ENCODE results near the gene SRRM5.
"Not testable (repeated sequence)": the region's sequence is repeated elsewhere in the genome, so short reads cannot be mapped to it uniquely, and the experiment has no call there.

Gene SRRM5

GRCh38 chr19:43616306-43616705 is 4.4 kb downstream of the SRRM5 start:
- DNase-seq (ENCODE audit: low read depth): no peak

- no peak for DNase-seq (ENCODE audit: low read depth)
Observed at GRCh38 chr19:43616954-43617353, 5.1 kb downstream of the SRRM5 start.

GRCh38 chr19:43618921-43619261 is 7.0 kb downstream of the SRRM5 start:
- peak; percentile 44 for DNase-seq (ENCODE audit: low read depth)

- DNase-seq (ENCODE audit: low read depth): peak; percentile 88
Observed at GRCh38 chr19:43619262-43620060, 7.6 kb downstream of the SRRM5 start, which contains the start of gene ZNF428. TSS of gene ZNF428 (minus strand) at chr19:43619629. CDS start at chr19:43614304, 5,325 bp downstream.

- DNase-seq (ENCODE audit: low read depth): peak; percentile 77
Observed at GRCh38 chr19:43620061-43621001, 8.4 kb downstream of the SRRM5 start.

GRCh38 chr19:43622070-43622469 is 10.2 kb downstream of the SRRM5 start:
- DNase-seq (ENCODE audit: low read depth): no peak

- DNase-seq (ENCODE audit: low read depth): no peak
Observed at GRCh38 chr19:43622956-43623355, 11.1 kb downstream of the SRRM5 start.

GRCh38 chr19:43623889-43624670 is 12.2 kb downstream of the SRRM5 start:
- DNase-seq (ENCODE audit: low read depth): no peak

- DNase-seq (ENCODE audit: low read depth): peak; percentile 82
Observed at GRCh38 chr19:43624933-43625332, 13.0 kb downstream of the SRRM5 start.

- DNase-seq (ENCODE audit: low read depth): no peak
Observed at GRCh38 chr19:43625918-43626579, 14.2 kb downstream of the SRRM5 start.

GRCh38 chr19:43626838-43627237 is 14.9 kb downstream of the SRRM5 start:
- DNase-seq (ENCODE audit: low read depth): no peak

GRCh38 chr19:43628646-43629326 is 16.9 kb downstream of the SRRM5 start:
- no peak for DNase-seq (ENCODE audit: low read depth)

- no peak for DNase-seq (ENCODE audit: low read depth)
Observed at GRCh38 chr19:43631491-43631890, 19.6 kb downstream of the SRRM5 start.

GRCh38 chr19:43633520-43633919 is 21.6 kb downstream of the SRRM5 start:
- DNase-seq (ENCODE audit: low read depth): no peak

- no peak for DNase-seq (ENCODE audit: low read depth)
Observed at GRCh38 chr19:43634068-43634467, 22.2 kb downstream of the SRRM5 start.

GRCh38 chr19:43634506-43634871 is 22.6 kb downstream of the SRRM5 start:
- DNase-seq (ENCODE audit: low read depth): no peak

- DNase-seq (ENCODE audit: low read depth): no peak
Observed at GRCh38 chr19:43634872-43635560, 23.1 kb downstream of the SRRM5 start.

- not testable (repeated sequence) for DNase-seq (ENCODE audit: low read depth)
Observed at GRCh38 chr19:43635561-43635940, 23.7 kb downstream of the SRRM5 start.

- no peak for DNase-seq (ENCODE audit: low read depth)
Observed at GRCh38 chr19:43636121-43636683, 24.3 kb downstream of the SRRM5 start.
